ENCODE measurements around the gene TXNDC16.

DNA sequence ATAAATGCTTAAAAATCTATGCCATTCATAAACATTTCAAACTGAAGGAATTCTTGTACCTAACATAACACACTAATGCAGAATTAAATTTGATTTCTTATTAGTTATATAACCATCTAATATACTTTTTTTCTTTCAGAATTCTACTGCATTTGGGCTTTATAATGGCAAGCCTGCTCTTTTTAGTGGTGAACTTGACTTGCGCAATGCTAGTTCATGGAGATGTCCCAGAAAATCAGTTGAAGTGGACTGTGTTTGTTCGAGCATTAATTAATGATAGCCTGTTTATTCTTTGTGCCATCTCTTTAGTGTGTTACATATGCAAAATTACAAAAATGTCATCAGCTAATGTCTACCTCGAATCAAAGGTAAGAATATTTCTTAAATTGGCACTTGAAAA lies 47.7 kb upstream of the TXNDC16 start:
- TF ChIP-seq, protein P1, sequence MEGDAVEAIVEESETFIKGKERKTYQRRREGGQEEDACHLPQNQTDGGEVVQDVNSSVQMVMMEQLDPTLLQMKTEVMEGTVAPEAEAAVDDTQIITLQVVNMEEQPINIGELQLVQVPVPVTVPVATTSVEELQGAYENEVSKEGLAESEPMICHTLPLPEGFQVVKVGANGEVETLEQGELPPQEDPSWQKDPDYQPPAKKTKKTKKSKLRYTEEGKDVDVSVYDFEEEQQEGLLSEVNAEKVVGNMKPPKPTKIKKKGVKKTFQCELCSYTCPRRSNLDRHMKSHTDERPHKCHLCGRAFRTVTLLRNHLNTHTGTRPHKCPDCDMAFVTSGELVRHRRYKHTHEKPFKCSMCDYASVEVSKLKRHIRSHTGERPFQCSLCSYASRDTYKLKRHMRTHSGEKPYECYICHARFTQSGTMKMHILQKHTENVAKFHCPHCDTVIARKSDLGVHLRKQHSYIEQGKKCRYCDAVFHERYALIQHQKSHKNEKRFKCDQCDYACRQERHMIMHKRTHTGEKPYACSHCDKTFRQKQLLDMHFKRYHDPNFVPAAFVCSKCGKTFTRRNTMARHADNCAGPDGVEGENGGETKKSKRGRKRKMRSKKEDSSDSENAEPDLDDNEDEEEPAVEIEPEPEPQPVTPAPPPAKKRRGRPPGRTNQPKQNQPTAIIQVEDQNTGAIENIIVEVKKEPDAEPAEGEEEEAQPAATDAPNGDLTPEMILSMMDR (IDR thresholded peaks at IDR 0.05): no peak
- TF ChIP-seq PHF8 (IDR thresholded peaks at IDR 0.05; ENCODE audit: borderline replicate concordance, low read depth) (no peak), MYC (IDR thresholded peaks at IDR 0.05; ENCODE audit: borderline replicate concordance, low read length) (no peak), POLR2A (IDR thresholded peaks at IDR 0.05; ENCODE audit: low read length) (no peak), JUN (IDR thresholded peaks at IDR 0.05) (no peak), FOSB (CRISPR knock-in tag; IDR thresholded peaks at IDR 0.05) (no peak)
- TF ChIP-seq, protein P2, sequence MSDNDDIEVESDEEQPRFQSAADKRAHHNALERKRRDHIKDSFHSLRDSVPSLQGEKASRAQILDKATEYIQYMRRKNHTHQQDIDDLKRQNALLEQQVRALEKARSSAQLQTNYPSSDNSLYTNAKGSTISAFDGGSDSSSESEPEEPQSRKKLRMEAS (IDR thresholded peaks at IDR 0.05): no peak

Data from A549 (cell line).